ENCODE results near the gene SDC3.

GRCh38 chr1:30896905-30897304 is 11.7 kb downstream of the SDC3 start:
- TF ChIP-seq CTCF (IDR thresholded peaks at IDR 0.05; ENCODE audit: low read depth, low read length) (no peak), EZH2phosphoT487 (IDR thresholded peaks at IDR 0.05; ENCODE audit: low read depth) (no peak)

Measured in OCI-LY3 (cell line).